Measurements from ENCODE around the gene RBM15. TPM values are rescaled to one million over a fixed set of nuclear protein-coding genes. Genes with fewer than 3 reads are reported as not detected.

RBM15 gene
- total RNA-seq, 1 donor from 2014 or later, result 20.4 TPM

DNA sequence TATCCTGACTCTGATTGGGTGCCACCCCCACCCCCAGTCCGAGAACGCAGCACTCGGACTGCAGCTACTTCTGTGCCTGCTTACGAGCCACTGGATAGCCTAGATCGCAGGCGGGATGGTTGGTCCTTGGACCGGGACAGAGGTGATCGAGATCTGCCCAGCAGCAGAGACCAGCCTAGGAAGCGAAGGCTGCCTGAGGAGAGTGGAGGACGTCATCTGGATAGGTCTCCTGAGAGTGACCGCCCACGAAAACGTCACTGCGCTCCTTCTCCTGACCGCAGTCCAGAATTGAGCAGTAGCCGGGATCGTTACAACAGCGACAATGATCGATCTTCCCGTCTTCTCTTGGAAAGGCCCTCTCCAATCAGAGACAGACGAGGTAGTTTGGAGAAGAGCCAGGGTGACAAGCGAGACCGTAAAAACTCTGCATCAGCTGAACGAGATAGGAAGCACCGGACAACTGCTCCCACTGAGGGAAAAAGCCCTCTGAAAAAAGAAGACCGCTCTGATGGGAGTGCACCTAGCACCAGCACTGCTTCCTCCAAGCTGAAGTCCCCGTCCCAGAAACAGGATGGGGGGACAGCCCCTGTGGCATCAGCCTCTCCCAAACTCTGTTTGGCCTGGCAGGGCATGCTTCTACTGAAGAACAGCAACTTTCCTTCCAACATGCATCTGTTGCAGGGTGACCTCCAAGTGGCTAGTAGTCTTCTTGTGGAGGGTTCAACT is 2.1 kb downstream of the RBM15 start:
- Mint-ChIP-seq H3K4me3 (ENCODE audit: unreplicated experiment) (no peak overlapping the region), H3K9me3 (ENCODE audit: unreplicated experiment) (no peaks in the 10 kb centered on the region), H3K4me1 (ENCODE audit: low read depth, unreplicated experiment) (peaks cover 34% of the 10 kb centered on the region), H3K36me3 (ENCODE audit: low read depth, unreplicated experiment) (peaks cover 13% of the 10 kb centered on the region), H3K27me3 (ENCODE audit: low read depth, unreplicated experiment) (no peaks in the 10 kb centered on the region), H3K27ac (ENCODE audit: unreplicated experiment) (peak overlapping the region; percentile 27)
- peaks cover 12% of the 10 kb centered on the region for H3K36me3 ChIP-seq (ENCODE audit: insufficient read depth, low read length)
- peak overlapping the region; percentile 41 for H3K9ac ChIP-seq (ENCODE audit: low read length)
- no peaks in the 10 kb centered on the region for H3K27me3 ChIP-seq (ENCODE audit: insufficient read depth, low read length)
- H3K4me1 ChIP-seq (ENCODE audit: insufficient read depth, low read length), result peaks cover 26% of the 10 kb centered on the region
- no peak overlapping the region for H3K27ac ChIP-seq (ENCODE audit: low read depth, low read length)
- no peak for DNase-seq (ENCODE audit: low read depth)
- peak overlapping the region; percentile 90 for H3K4me2 ChIP-seq (ENCODE audit: low read length)
- FAIRE-seq, result no peak
- H3K9me3 ChIP-seq (ENCODE audit: insufficient read depth, low read depth, low read length), result no peaks in the 10 kb centered on the region
- H2AFZ ChIP-seq (ENCODE audit: low read depth, low read length), result no peak overlapping the region
- H3K4me3 ChIP-seq (ENCODE audit: insufficient read depth, low read depth, low read length), result peak overlapping the region; percentile 43
- H4K20me1 ChIP-seq (ENCODE audit: insufficient read depth, low read length), result peaks cover 59% of the 10 kb centered on the region
- H3K79me2 ChIP-seq (ENCODE audit: insufficient read depth, low read length), result peaks cover 70% of the 10 kb centered on the region
- no peak for TF ChIP-seq EZH2 (IDR thresholded peaks at IDR 0.05; ENCODE audit: insufficient read depth, low read length)
- TF ChIP-seq, protein P1, sequence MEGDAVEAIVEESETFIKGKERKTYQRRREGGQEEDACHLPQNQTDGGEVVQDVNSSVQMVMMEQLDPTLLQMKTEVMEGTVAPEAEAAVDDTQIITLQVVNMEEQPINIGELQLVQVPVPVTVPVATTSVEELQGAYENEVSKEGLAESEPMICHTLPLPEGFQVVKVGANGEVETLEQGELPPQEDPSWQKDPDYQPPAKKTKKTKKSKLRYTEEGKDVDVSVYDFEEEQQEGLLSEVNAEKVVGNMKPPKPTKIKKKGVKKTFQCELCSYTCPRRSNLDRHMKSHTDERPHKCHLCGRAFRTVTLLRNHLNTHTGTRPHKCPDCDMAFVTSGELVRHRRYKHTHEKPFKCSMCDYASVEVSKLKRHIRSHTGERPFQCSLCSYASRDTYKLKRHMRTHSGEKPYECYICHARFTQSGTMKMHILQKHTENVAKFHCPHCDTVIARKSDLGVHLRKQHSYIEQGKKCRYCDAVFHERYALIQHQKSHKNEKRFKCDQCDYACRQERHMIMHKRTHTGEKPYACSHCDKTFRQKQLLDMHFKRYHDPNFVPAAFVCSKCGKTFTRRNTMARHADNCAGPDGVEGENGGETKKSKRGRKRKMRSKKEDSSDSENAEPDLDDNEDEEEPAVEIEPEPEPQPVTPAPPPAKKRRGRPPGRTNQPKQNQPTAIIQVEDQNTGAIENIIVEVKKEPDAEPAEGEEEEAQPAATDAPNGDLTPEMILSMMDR (IDR thresholded peaks at IDR 0.05; ENCODE audit: insufficient read depth, low read depth, low read length), result no peak

- H3K36me3 ChIP-seq (ENCODE audit: insufficient read depth, low read length), result peaks cover 12% of the 10 kb centered on the region
- Mint-ChIP-seq H3K27me3 (ENCODE audit: low read depth, unreplicated experiment) (no peaks in the 10 kb centered on the region), H3K36me3 (ENCODE audit: low read depth, unreplicated experiment) (peaks cover 16% of the 10 kb centered on the region), H3K9me3 (ENCODE audit: unreplicated experiment) (no peaks in the 10 kb centered on the region), H3K4me3 (ENCODE audit: unreplicated experiment) (no peak overlapping the region), H3K27ac (ENCODE audit: unreplicated experiment) (no peak overlapping the region), H3K4me1 (ENCODE audit: low read depth, unreplicated experiment) (peaks cover 34% of the 10 kb centered on the region)
- peak overlapping the region; percentile 43 for H3K4me3 ChIP-seq (ENCODE audit: insufficient read depth, low read depth, low read length)
- TF ChIP-seq, protein P1 (IDR thresholded peaks at IDR 0.05; ENCODE audit: insufficient read depth, low read depth, low read length), result no peak
- H3K9ac ChIP-seq (ENCODE audit: low read length), result peak overlapping the region; percentile 41
- H3K79me2 ChIP-seq (ENCODE audit: insufficient read depth, low read length), result peaks cover 76% of the 10 kb centered on the region
- no peaks in the 10 kb centered on the region for H3K9me3 ChIP-seq (ENCODE audit: insufficient read depth, low read depth, low read length)
- peak overlapping the region; percentile 90 for H3K4me2 ChIP-seq (ENCODE audit: low read length)
- FAIRE-seq (no peak), DNase-seq (ENCODE audit: low read depth) (no peak)
- no peak overlapping the region for H2AFZ ChIP-seq (ENCODE audit: low read depth, low read length)
- H3K4me1 ChIP-seq (ENCODE audit: insufficient read depth, low read length), result peaks cover 27% of the 10 kb centered on the region
- no peaks in the 10 kb centered on the region for H3K27me3 ChIP-seq (ENCODE audit: insufficient read depth, low read length)
- peaks cover 65% of the 10 kb centered on the region for H4K20me1 ChIP-seq (ENCODE audit: insufficient read depth, low read length)
- H3K27ac ChIP-seq (ENCODE audit: low read depth, low read length), result no peak overlapping the region
Observed at GRCh38 chr1:110341872-110342331, 2.7 kb downstream of the RBM15 start.

DNA sequence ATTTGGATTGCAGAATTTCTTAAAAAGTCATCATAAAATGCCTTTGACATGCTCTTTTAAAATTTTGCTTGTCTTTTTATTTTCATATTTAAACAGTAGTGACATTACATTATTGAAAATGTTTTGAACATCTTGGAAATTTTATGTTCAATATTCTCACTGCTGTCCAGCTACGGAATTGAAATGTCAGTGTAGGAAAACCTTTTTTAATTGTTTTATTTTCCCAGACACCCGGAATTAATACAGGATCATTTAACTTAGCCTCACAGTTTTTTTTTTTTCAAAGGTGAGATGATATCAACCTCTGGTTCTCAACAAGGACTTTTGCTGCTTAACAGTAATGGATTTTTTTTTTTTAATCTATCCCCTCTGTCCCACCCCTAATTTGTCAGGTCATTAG is 4.1 kb downstream of the RBM15 start:
- H3K4me2 ChIP-seq (ENCODE audit: low read length), result peak overlapping the region; percentile 90
- H4K20me1 ChIP-seq (ENCODE audit: insufficient read depth, low read length), result peaks cover 77% of the 10 kb centered on the region
- no peak for TF ChIP-seq EZH2 (IDR thresholded peaks at IDR 0.05; ENCODE audit: insufficient read depth, low read length)
- TF ChIP-seq, protein P1 (IDR thresholded peaks at IDR 0.05; ENCODE audit: insufficient read depth, low read depth, low read length), result no peak
- Mint-ChIP-seq H3K27ac (ENCODE audit: unreplicated experiment) (no peak overlapping the region), H3K27me3 (ENCODE audit: low read depth, unreplicated experiment) (no peaks in the 10 kb centered on the region), H3K9me3 (ENCODE audit: unreplicated experiment) (no peaks in the 10 kb centered on the region), H3K4me3 (ENCODE audit: unreplicated experiment) (no peak overlapping the region), H3K36me3 (ENCODE audit: low read depth, unreplicated experiment) (peaks cover 16% of the 10 kb centered on the region), H3K4me1 (ENCODE audit: low read depth, unreplicated experiment) (peaks cover 39% of the 10 kb centered on the region)
- peaks cover 20% of the 10 kb centered on the region for H3K36me3 ChIP-seq (ENCODE audit: insufficient read depth, low read length)
- peaks cover 90% of the 10 kb centered on the region for H3K79me2 ChIP-seq (ENCODE audit: insufficient read depth, low read length)
- peak overlapping the region; percentile 41 for H3K9ac ChIP-seq (ENCODE audit: low read length)
- peaks cover 33% of the 10 kb centered on the region for H3K4me1 ChIP-seq (ENCODE audit: insufficient read depth, low read length)
- no peak overlapping the region for H3K27ac ChIP-seq (ENCODE audit: low read depth, low read length)
- no peaks in the 10 kb centered on the region for H3K9me3 ChIP-seq (ENCODE audit: insufficient read depth, low read depth, low read length)
- H3K4me3 ChIP-seq (ENCODE audit: insufficient read depth, low read depth, low read length), result no peak overlapping the region
- DNase-seq (ENCODE audit: low read depth) (no peak), FAIRE-seq (no peak)
- no peaks in the 10 kb centered on the region for H3K27me3 ChIP-seq (ENCODE audit: insufficient read depth, low read length)
- no peak overlapping the region for H2AFZ ChIP-seq (ENCODE audit: low read depth, low read length)
